Caco-2 (cell line): ENCODE results near the gene CER1. TPM values are rescaled to one million over a fixed set of nuclear protein-coding genes. Genes with fewer than 3 reads are reported as not detected.

Experiments used
- BruUV-seq: library from RNA; stranded (reverse); fragments of 400-500 nt; replicated peaks from 2 replicates; lab custom pipeline; 2021; lab: Mats Ljungman, UMichigan
- CTCF ChIA-PET: fragments of 300-600 bp; sonication (Branson Sonifier 250); formaldehyde crosslinking; loops from one replicate; lab custom pipeline; 2022; ENCODE audit warnings: antibody characterized with exemption; lab: Charles Lee
- POLR2A ChIA-PET: fragments of 300-600 bp; sonication (Branson Sonifier 250); formaldehyde crosslinking; loops from one replicate; lab custom pipeline; 2022; ENCODE audit warnings: antibody characterized with exemption; lab: Charles Lee
- DNase-seq, 2 experiments: peaks; one replicate each; pipeline versions ENCODE4 v3.0.0 to v3.0.0-alpha.2; 2020 to 2022
- H3K27me3 ChIP-seq: replicated peaks from 2 replicates; pipeline ENCODE4 v1.6.0; 2011; ENCODE audit warnings: low read length; ENCODE audit not compliant: control insufficient read depth, insufficient read depth
- H3K36me3 ChIP-seq: 2 replicates; pipeline ENCODE4 v1.5.1; 2011; ENCODE audit warnings: low read length; ENCODE audit not compliant: control insufficient read depth, insufficient read depth
- H3K4me1 ChIP-seq: fragments of 250-450 bp; sonication (Bioruptor Pico); 2 replicates; pipeline ENCODE4 v1.5.1; 2020; ENCODE audit warnings: mild to moderate bottlenecking
- H3K4me3 ChIP-seq: 2 replicates; pipeline ENCODE4 v1.5.1; 2011; ENCODE audit warnings: low read depth, mild to moderate bottlenecking, control low read depth, low read length
- H3K9me3 ChIP-seq: fragments of 250-450 bp; sonication (Bioruptor Pico); 2 replicates; pipeline ENCODE4 v1.5.1; 2020; ENCODE audit warnings: mild to moderate bottlenecking, moderate library complexity
- H3K27ac Mint-ChIP-seq: one replicate; pipeline ENCODE4 v1.8.0; 2022; ENCODE audit warnings: mixed read lengths; ENCODE audit not compliant: unreplicated experiment
- H3K27me3 Mint-ChIP-seq: one replicate; pipeline ENCODE4 v1.8.0; 2022; ENCODE audit warnings: mixed read lengths; ENCODE audit not compliant: insufficient read depth, unreplicated experiment
- H3K36me3 Mint-ChIP-seq: one replicate; pipeline ENCODE4 v1.8.0; 2022; ENCODE audit warnings: mild to moderate bottlenecking, mixed read lengths; ENCODE audit not compliant: insufficient read depth, unreplicated experiment
- H3K4me1 Mint-ChIP-seq: one replicate; pipeline ENCODE4 v1.8.0; 2022; ENCODE audit warnings: low read depth, mixed read lengths; ENCODE audit not compliant: unreplicated experiment
- H3K4me3 Mint-ChIP-seq: one replicate; pipeline ENCODE4 v1.8.0; 2022; ENCODE audit warnings: mild to moderate bottlenecking, moderate library complexity, mixed read lengths; ENCODE audit not compliant: unreplicated experiment
- H3K9me3 Mint-ChIP-seq: one replicate; pipeline ENCODE4 v1.8.0; 2022; ENCODE audit warnings: mixed read lengths; ENCODE audit not compliant: unreplicated experiment
- intact Hi-C: fragments of 100-400 bp; cut with micrococcal nuclease; formaldehyde crosslinking; loops from one replicate; pipeline ENCODE4 v1.10.0; 2022; ENCODE audit not compliant: unreplicated experiment
- total RNA-seq: library from RNA; stranded (reverse); gene quantifications from 2 replicates; pipeline ENCODE4 v1.2.3, GENCODE V29; 2022
- TF ChIP-seq, protein P1 (sequence below), 2 experiments: fragments of 200-600 bp in 1 of 2; IDR thresholded peaks; 1 replicate in 1 of 2; 2 replicates in 1 of 2; pipeline versions ENCODE4 v1.5.1 to v1.8.0; 2011 to 2022; ENCODE audit warnings: antibody characterized with exemption in 1 of 2, control low read depth in 1 of 2, inconsistent platforms in 1 of 2, low read depth in 1 of 2, low read length in 1 of 2, mild to moderate bottlenecking in 1 of 2, moderate library complexity in 1 of 2; ENCODE audit not compliant: insufficient read depth in 1 of 2, severe bottlenecking in 1 of 2, unreplicated experiment in 1 of 2

The CER1 gene
- total RNA-seq, 1 experiment from 2014 or later: not detected

DNA sequence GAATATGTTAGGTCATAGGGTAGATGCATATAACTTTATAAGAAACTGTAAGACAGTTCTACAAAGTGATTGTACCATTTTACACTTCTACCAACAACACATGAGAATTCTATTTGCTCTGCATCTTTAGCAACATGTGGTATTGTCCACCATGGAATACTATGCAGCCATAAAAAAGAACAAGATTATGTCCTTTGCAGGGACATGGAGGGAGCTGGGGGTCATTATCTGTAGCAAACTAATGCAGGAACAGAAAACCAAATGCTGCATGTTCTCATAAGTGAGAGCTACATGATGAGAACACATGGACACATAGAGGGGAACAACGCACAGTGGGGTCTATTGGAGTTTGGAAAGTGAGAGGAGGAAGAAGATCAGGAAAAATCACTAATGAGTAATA lies 22.2 kb upstream of the CER1 start:
- no peaks in the 10 kb centered on the region for H3K4me1 ChIP-seq
- Mint-ChIP-seq H3K9me3 (no peaks in the 10 kb centered on the region), H3K36me3 (no peaks in the 10 kb centered on the region), H3K4me3 (no peak overlapping the region), H3K27me3 (peaks cover 6% of the 10 kb centered on the region), H3K27ac (no peak overlapping the region), H3K4me1 (no peaks in the 10 kb centered on the region)
- ChIA-PET CTCF (no interaction called here), POLR2A (no interaction called here)
- no TSS peak for BruUV-seq
- no peaks in the 10 kb centered on the region for H3K27me3 ChIP-seq
- no peak overlapping the region for H3K4me3 ChIP-seq
- TF ChIP-seq, protein P1, sequence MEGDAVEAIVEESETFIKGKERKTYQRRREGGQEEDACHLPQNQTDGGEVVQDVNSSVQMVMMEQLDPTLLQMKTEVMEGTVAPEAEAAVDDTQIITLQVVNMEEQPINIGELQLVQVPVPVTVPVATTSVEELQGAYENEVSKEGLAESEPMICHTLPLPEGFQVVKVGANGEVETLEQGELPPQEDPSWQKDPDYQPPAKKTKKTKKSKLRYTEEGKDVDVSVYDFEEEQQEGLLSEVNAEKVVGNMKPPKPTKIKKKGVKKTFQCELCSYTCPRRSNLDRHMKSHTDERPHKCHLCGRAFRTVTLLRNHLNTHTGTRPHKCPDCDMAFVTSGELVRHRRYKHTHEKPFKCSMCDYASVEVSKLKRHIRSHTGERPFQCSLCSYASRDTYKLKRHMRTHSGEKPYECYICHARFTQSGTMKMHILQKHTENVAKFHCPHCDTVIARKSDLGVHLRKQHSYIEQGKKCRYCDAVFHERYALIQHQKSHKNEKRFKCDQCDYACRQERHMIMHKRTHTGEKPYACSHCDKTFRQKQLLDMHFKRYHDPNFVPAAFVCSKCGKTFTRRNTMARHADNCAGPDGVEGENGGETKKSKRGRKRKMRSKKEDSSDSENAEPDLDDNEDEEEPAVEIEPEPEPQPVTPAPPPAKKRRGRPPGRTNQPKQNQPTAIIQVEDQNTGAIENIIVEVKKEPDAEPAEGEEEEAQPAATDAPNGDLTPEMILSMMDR (IDR thresholded peaks at IDR 0.05; ENCODE audit: insufficient read depth in 1 of 2, low read depth in 1 of 2, low read length in 1 of 2, severe bottlenecking in 1 of 2, unreplicated experiment in 1 of 2): no peak
- no peaks in the 10 kb centered on the region for H3K36me3 ChIP-seq
- H3K9me3 ChIP-seq: no peaks in the 10 kb centered on the region
- no peak for DNase-seq
- intact Hi-C loops: no loop called here

DNA sequence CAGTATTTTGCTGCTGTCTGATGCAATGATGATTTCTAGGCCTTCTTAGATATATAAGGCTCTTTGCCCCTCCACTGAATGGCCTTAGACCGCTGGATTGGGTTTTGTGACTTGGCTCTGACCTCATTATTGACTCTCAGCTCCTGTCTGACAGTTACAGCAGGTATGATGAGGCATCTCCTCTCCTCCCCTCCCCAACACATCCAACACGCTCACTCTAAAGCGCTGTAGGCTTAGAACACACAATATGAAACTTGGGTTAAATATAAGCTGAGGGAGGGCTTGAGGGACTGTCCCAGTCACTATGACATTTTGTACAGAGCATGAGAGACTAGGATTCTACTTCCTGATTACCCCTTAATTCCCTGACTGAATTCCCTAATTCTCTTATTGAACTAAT lies 18.8 kb upstream of the CER1 start:
- Mint-ChIP-seq H3K27me3 (peaks cover 3% of the 10 kb centered on the region), H3K36me3 (no peaks in the 10 kb centered on the region), H3K27ac (no peak overlapping the region), H3K4me3 (no peak overlapping the region), H3K9me3 (no peaks in the 10 kb centered on the region), H3K4me1 (no peaks in the 10 kb centered on the region)
- no peaks in the 10 kb centered on the region for H3K36me3 ChIP-seq
- intact Hi-C loops: no loop called here
- no TSS peak for BruUV-seq
- ChIA-PET CTCF (interaction anchor here (1.3 kb wide), 1 partner anchor 27 kb away, joined by 3 read pairs; no protein-coding TSS in a partner anchor), POLR2A (no interaction called here)
- H3K9me3 ChIP-seq: no peaks in the 10 kb centered on the region
- H3K27me3 ChIP-seq: no peaks in the 10 kb centered on the region
- no peak overlapping the region for H3K4me3 ChIP-seq
- H3K4me1 ChIP-seq: no peaks in the 10 kb centered on the region
- TF ChIP-seq, protein P1 (IDR thresholded peaks at IDR 0.05; ENCODE audit: insufficient read depth in 1 of 2, low read depth in 1 of 2, low read length in 1 of 2, severe bottlenecking in 1 of 2, unreplicated experiment in 1 of 2): no peak
- DNase-seq: no peak

DNA sequence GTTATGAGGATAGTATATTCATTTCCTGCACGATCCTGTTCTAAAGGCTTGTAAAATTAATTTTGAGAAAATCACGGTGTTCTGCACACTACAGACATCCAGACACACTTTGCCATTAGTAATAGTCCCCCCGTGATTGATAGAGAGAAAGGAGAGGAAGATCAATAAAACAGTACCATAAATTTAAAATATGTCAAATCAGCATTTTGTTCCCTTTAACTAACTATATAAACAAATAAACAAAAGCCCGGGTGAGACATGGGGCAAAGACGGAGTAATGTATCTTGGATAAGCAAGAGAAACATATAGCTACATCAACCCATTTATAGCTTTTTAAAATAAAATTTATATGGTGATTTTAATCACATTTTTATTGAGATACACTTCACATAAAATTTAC lies 10.6 kb upstream of the CER1 start:
- CTCF ChIA-PET: no interaction called here
- TF ChIP-seq, protein P1 (IDR thresholded peaks at IDR 0.05; ENCODE audit: insufficient read depth in 1 of 2, low read depth in 1 of 2, low read length in 1 of 2, severe bottlenecking in 1 of 2, unreplicated experiment in 1 of 2): no peak
- H3K4me1 ChIP-seq: no peaks in the 10 kb centered on the region
- no TSS peak for BruUV-seq
- H3K9me3 ChIP-seq: no peaks in the 10 kb centered on the region
- no peaks in the 10 kb centered on the region for H3K27me3 ChIP-seq
- H3K36me3 ChIP-seq: no peaks in the 10 kb centered on the region
- H3K4me3 ChIP-seq: no peak overlapping the region
- H3K4me1 Mint-ChIP-seq: no peaks in the 10 kb centered on the region
- no peak overlapping the region for H3K4me3 Mint-ChIP-seq
- POLR2A ChIA-PET: no interaction called here
- H3K27me3 Mint-ChIP-seq: peaks cover 2% of the 10 kb centered on the region
- no peaks in the 10 kb centered on the region for H3K36me3 Mint-ChIP-seq
- intact Hi-C loops: no loop called here
- DNase-seq: no peak
- no peaks in the 10 kb centered on the region for H3K9me3 Mint-ChIP-seq
- no peak overlapping the region for H3K27ac Mint-ChIP-seq
